ENCODE results near the gene MPL.

Gene MPL

DNA sequence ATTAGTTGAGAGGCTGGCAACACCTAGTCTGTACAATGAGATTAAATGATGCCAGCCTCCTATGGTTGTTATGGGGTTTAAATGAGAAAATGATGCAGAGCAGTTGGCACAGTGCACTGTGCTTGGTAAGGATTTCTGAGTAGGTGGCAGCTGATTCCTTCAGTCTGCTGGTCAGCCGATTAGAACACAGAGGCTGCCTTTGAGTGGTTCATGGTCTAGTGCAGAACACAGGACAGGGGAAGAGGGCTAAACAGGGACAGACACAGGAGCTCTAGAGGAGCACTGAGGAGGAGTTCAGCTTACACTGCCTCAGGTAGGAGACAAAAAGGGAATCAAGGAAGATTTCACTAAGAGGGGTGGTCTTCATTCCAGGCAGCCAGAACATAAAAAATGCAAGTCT is 35.4 kb upstream of the MPL start:
- no peak for DNase-seq (ENCODE audit: low read depth, low spot score)
- H3K4me3 ChIP-seq (ENCODE audit: low read depth, low read length) = no peak overlapping the region
- TF ChIP-seq, protein P1, sequence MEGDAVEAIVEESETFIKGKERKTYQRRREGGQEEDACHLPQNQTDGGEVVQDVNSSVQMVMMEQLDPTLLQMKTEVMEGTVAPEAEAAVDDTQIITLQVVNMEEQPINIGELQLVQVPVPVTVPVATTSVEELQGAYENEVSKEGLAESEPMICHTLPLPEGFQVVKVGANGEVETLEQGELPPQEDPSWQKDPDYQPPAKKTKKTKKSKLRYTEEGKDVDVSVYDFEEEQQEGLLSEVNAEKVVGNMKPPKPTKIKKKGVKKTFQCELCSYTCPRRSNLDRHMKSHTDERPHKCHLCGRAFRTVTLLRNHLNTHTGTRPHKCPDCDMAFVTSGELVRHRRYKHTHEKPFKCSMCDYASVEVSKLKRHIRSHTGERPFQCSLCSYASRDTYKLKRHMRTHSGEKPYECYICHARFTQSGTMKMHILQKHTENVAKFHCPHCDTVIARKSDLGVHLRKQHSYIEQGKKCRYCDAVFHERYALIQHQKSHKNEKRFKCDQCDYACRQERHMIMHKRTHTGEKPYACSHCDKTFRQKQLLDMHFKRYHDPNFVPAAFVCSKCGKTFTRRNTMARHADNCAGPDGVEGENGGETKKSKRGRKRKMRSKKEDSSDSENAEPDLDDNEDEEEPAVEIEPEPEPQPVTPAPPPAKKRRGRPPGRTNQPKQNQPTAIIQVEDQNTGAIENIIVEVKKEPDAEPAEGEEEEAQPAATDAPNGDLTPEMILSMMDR (IDR thresholded peaks at IDR 0.05; ENCODE audit: low read depth, low read length) = no peak
- in situ Hi-C loops (cut with HindIII; ENCODE audit: low sequenced_read_pairs) = no loop called here

DNA sequence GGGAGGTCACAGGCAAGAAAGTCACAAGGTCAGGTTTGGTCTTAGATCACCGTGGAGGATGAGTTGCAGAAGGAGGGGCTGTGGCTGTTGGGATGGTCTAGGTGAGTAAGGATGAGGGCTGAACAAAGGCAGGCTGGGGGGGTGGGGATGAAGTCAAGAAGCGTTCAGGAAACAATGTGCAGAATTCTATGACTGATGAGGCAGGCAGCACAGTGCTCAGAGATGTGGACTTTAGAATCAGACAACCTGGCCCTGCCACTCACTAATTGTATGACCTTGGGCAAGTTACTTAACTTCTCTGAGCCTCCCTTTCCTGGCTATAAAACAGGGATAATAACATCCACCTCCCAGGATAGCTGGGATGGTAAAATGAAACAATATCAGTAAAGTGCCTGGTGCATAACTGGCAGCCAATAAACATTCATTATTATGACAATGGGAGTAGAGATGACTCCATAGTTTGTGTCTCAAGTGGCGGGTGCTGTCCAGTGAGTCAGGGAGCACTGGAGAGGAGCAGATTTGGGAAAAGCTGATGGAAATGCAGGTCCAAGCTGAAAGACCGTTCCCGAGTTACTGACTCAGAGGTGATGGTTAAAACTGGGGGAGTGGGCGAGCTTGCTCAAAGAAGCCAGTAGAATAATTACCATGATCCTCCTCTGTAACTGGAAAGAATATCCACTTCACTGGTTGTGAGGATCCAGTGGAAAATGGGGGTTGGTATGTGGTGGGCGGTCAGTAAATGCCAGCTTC is 34.7 kb upstream of the MPL start:
- in situ Hi-C loops (cut with HindIII; ENCODE audit: low sequenced_read_pairs) = no loop called here
- TF ChIP-seq, protein P1 (IDR thresholded peaks at IDR 0.05; ENCODE audit: low read depth, low read length) = no peak
- no peak overlapping the region for H3K4me3 ChIP-seq (ENCODE audit: low read depth, low read length)
- no peak for DNase-seq (ENCODE audit: low read depth, low spot score)

DNA sequence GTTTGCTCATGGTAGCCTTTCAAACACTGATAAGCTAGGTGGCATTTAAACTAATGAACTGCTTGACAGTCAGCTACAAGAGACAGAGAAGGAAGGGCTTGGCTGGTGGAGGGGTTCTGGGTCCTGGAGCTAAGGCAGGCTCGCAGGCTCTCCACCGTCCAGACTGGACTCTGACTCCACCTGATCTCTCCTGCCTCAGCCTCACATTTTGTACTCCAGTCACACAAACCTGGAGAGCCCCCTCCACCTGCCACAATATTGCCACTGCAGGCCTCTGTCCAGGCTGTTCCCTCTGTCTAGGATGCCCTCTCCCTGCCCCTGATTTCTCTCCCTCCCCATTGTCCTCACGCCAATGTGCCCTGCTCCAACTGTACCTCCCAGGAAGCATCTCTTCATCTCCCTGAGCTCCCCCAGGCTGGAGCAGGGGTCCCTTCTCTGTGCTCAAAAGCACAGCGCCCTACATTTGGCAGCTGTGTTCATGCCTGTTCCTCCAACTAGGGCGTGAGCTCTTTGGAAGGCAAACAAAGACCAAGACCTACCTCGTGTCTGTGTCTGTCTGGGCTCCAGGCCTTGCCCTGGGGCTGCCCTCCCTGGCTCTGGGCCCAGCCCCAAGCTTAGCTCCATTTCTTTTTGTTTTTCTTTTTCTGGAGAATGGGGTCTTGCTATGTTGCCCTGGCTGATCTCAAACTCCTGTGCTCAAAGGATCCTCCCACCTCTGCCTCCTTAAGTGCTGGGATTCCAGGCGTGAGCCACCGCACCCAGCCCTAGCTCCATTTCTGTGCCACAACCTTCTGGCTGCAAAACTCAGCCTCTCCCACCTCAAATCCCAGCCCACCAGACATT is 33.9 kb upstream of the MPL start:
- TF ChIP-seq, protein P1 (IDR thresholded peaks at IDR 0.05; ENCODE audit: low read depth, low read length) = no peak
- in situ Hi-C loops (cut with HindIII; ENCODE audit: low sequenced_read_pairs) = no loop called here
- DNase-seq (ENCODE audit: low read depth, low spot score) = no peak
- no peak overlapping the region for H3K4me3 ChIP-seq (ENCODE audit: low read depth, low read length)

DNA sequence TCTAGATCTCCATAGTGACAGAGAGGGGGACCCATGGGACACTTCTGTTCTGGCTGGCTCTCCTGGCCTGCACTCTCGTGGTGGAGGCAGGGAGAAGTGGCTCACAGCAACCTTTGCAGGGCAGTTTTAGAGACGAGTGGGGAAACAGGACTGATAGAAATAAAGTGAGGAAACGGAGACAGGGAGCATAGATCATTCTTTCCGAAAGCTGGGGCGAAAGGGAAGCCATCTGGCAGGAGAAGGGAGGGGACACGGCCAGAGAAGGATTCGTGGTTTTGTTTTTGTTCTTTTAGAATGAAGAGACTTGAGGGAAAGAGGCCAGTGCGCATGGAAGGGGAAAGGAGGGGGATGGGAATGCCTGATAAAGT is 33.3 kb upstream of the MPL start:
- DNase-seq (ENCODE audit: low read depth, low spot score) = no peak
- H3K4me3 ChIP-seq (ENCODE audit: low read depth, low read length) = no peak overlapping the region
- in situ Hi-C loops (cut with HindIII; ENCODE audit: low sequenced_read_pairs) = no loop called here
- TF ChIP-seq, protein P1 (IDR thresholded peaks at IDR 0.05; ENCODE audit: low read depth, low read length) = no peak

DNA sequence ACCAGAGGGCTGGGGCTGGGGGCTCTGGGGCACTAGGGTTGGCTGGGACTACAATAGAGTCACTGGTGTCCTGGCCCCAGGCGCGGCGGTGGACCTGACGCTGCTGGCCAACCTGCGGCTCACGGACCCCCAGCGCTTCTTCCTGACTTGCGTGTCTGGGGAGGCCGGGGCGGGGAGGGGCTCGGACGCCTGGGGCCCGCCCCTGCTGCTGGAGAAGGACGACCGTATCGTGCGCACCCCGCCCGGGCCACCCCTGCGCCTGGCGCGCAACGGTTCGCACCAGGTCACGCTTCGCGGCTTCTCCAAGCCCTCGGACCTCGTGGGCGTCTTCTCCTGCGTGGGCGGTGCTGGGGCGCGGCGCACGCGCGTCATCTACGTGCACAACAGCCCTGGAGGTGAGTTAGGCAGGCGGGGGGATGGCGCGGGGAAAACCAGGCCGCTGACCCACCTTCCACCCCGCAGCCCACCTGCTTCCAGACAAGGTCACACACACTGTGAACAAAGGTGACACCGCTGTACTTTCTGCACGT is 32.8 kb upstream of the MPL start:
- TF ChIP-seq, protein P1 (IDR thresholded peaks at IDR 0.05; ENCODE audit: low read depth, low read length) = no peak
- in situ Hi-C loops (cut with HindIII; ENCODE audit: low sequenced_read_pairs) = no loop called here
- H3K4me3 ChIP-seq (ENCODE audit: low read depth, low read length) = no peak overlapping the region
- no peak for DNase-seq (ENCODE audit: low read depth, low spot score)

DNA sequence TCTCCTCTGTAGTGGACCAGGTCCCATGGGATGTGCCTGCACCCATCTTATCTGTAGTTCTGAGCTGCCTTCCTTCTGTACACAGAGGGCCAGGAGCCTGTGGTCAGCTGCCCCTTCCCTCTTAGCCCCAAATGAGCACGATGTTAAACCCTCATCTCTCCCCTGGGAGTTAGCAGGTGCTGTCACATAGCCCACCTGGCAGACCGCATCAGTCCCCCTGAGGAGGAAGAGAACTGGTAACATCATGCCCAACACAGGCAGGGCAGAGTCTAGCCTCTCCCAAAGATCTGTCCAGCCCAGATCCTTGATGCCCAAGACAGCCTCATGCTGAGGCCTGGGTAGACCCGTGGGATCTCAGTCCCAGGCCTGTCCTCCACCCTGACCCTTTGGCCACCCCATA is 32.2 kb upstream of the MPL start:
- TF ChIP-seq, protein P1 (IDR thresholded peaks at IDR 0.05; ENCODE audit: low read depth, low read length) = no peak
- in situ Hi-C loops (cut with HindIII; ENCODE audit: low sequenced_read_pairs) = no loop called here
- no peak overlapping the region for H3K4me3 ChIP-seq (ENCODE audit: low read depth, low read length)
- no peak for DNase-seq (ENCODE audit: low read depth, low spot score)
